ENCODE measurements around the gene UBAP1. TPM values are rescaled to one million over a fixed set of nuclear protein-coding genes. Genes with fewer than 3 reads are reported as not detected.

UBAP1 gene
- total RNA-seq, 2 experiments from 2014 or later = 47.1 to 50.4 TPM

GRCh38 chr9:34256987-34257585, 78.2 kb downstream of the UBAP1 start:
- Histone ChIP-seq H3K27ac (ENCODE audit: low read depth in 1 of 2, low read length in 2 of 2) (peak overlapping the region in 1 of 2 donors; percentile 35), H3K27me3 (ENCODE audit: control insufficient read depth in 1 of 2, insufficient read depth in 2 of 2, low read length in 2 of 2) (no peaks in the 10 kb centered on the region), H3K4me1 (ENCODE audit: insufficient read depth, low read length) (peaks cover 21% of the 10 kb centered on the region), H3K36me3 (ENCODE audit: insufficient read depth, low read length) (peaks cover 16% of the 10 kb centered on the region), H3K4me3 (ENCODE audit: low read length) (no peak overlapping the region), H3K9me3 (ENCODE audit: control insufficient read depth in 1 of 2, insufficient read depth in 1 of 2, low read length in 2 of 2) (no peaks in the 10 kb centered on the region)
- intact Hi-C loops (cut with DNase I, micrococcal nuclease) = loop anchor here (1.0 to 5.0 kb wide), 2 partner anchors 70 to 122 kb away; partner anchors contain the start of genes KIF24 (in 1 of the 2) and NUDT2 (in 1 of the 2)
- DNase-seq (peak in 4 of 14 experiments; percentile 14 to 26 (median 20)), ATAC-seq (ENCODE audit: poor library complexity) (peak; percentile 45)
- Mint-ChIP-seq H3K9me3 (no peaks in the 10 kb centered on the region), H3K27ac (peak overlapping the region; percentile 73), H3K27me3 (no peaks in the 10 kb centered on the region), H3K4me3 (no peak overlapping the region), H3K36me3 (ENCODE audit: low read depth) (peaks cover 12% of the 10 kb centered on the region), H3K4me1 (ENCODE audit: low read depth) (peaks cover 25% of the 10 kb centered on the region)
- TF ChIP-seq, protein P1, sequence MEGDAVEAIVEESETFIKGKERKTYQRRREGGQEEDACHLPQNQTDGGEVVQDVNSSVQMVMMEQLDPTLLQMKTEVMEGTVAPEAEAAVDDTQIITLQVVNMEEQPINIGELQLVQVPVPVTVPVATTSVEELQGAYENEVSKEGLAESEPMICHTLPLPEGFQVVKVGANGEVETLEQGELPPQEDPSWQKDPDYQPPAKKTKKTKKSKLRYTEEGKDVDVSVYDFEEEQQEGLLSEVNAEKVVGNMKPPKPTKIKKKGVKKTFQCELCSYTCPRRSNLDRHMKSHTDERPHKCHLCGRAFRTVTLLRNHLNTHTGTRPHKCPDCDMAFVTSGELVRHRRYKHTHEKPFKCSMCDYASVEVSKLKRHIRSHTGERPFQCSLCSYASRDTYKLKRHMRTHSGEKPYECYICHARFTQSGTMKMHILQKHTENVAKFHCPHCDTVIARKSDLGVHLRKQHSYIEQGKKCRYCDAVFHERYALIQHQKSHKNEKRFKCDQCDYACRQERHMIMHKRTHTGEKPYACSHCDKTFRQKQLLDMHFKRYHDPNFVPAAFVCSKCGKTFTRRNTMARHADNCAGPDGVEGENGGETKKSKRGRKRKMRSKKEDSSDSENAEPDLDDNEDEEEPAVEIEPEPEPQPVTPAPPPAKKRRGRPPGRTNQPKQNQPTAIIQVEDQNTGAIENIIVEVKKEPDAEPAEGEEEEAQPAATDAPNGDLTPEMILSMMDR (IDR thresholded peaks at IDR 0.05) = no peak
- CTCF ChIA-PET = interaction anchor here (0.7 kb wide), 1 partner anchor 122 kb away, joined by 3 read pairs; no protein-coding TSS in a partner anchor
- POLR2A ChIA-PET = interaction anchor here (0.8 to 1.2 kb wide), 3 partner anchors 78 to 123 kb away, joined by 3 to 4 read pairs (median 3); partner anchors contain the start of genes MYORG and UBAP1

- H3K27ac ChIP-seq (ENCODE audit: low read depth in 1 of 2, low read length in 2 of 2) = no peak overlapping the region
- Mint-ChIP-seq H3K4me3 (no peak overlapping the region), H3K27ac (no peak overlapping the region), H3K4me1 (ENCODE audit: low read depth) (peaks cover 29% of the 10 kb centered on the region), H3K9me3 (no peaks in the 10 kb centered on the region), H3K27me3 (no peaks in the 10 kb centered on the region), H3K36me3 (ENCODE audit: low read depth) (peaks cover 2% of the 10 kb centered on the region)
- peaks cover 2% of the 10 kb centered on the region for H3K36me3 ChIP-seq (ENCODE audit: insufficient read depth, low read length)
- DNase-seq = no peak
- ATAC-seq (ENCODE audit: poor library complexity) = no peak
- H3K27me3 ChIP-seq (ENCODE audit: control insufficient read depth in 1 of 2, insufficient read depth in 2 of 2, low read length in 2 of 2) = no peaks in the 10 kb centered on the region
- no peaks in the 10 kb centered on the region for H3K9me3 ChIP-seq (ENCODE audit: control insufficient read depth in 1 of 2, insufficient read depth in 1 of 2, low read length in 2 of 2)
- ChIA-PET CTCF (no interaction called here), POLR2A (no interaction called here)
- no peak overlapping the region for H3K4me3 ChIP-seq (ENCODE audit: low read length)
- H3K4me1 ChIP-seq (ENCODE audit: insufficient read depth, low read length) = peaks cover 17% of the 10 kb centered on the region
- intact Hi-C loops (cut with DNase I, micrococcal nuclease) = loop anchor here in 1 of 2 experiments (5.0 kb wide), 1 partner anchor 68 kb away; the partner anchor contains the start of genes KIF24 and NUDT2
- TF ChIP-seq, protein P1 (IDR thresholded peaks at IDR 0.05) = no peak
Observed at GRCh38 chr9:34259315-34259714, 80.5 kb downstream of the UBAP1 start.

DNA sequence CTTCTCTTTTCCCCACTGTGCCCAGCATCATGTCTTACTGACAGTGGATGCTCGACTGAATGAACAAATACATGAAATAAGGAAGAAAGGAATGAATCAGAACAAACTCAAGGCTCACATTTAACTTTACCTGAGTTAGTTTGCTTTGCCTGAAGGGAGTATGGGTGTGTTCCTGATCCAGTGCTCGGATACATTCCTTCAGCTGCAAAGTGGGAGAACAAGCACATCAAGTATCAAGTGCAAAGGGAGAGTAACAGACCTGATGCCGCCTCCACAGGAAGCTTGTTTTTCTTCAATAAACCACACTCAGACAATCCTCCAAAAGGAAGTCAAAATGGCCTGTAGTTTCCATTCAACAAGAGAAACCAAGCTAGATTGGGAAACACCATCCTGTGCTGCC, 84.1 kb downstream of the UBAP1 start:
- Histone ChIP-seq H3K27me3 (ENCODE audit: control insufficient read depth in 1 of 2, insufficient read depth in 2 of 2, low read length in 2 of 2) (no peaks in the 10 kb centered on the region), H3K9me3 (ENCODE audit: control insufficient read depth in 1 of 2, insufficient read depth in 1 of 2, low read length in 2 of 2) (no peaks in the 10 kb centered on the region), H3K4me3 (ENCODE audit: low read length) (no peak overlapping the region), H3K4me1 (ENCODE audit: insufficient read depth, low read length) (peaks cover 3% of the 10 kb centered on the region), H3K36me3 (ENCODE audit: insufficient read depth, low read length) (no peaks in the 10 kb centered on the region), H3K27ac (ENCODE audit: low read depth in 1 of 2, low read length in 2 of 2) (no peak overlapping the region)
- Mint-ChIP-seq H3K4me1 (ENCODE audit: low read depth) (peaks cover 12% of the 10 kb centered on the region), H3K27me3 (no peaks in the 10 kb centered on the region), H3K27ac (no peak overlapping the region), H3K4me3 (no peak overlapping the region), H3K9me3 (no peaks in the 10 kb centered on the region), H3K36me3 (ENCODE audit: low read depth) (no peaks in the 10 kb centered on the region)
- POLR2A ChIA-PET = interaction anchor here (0.7 kb wide), 1 partner anchor 30 kb away, joined by 4 read pairs; no protein-coding TSS in a partner anchor
- TF ChIP-seq, protein P1 (IDR thresholded peaks at IDR 0.05) = no peak
- DNase-seq (no peak), ATAC-seq (ENCODE audit: poor library complexity) (no peak)
- intact Hi-C loops (cut with DNase I, micrococcal nuclease) = no loop called here
- CTCF ChIA-PET = no interaction called here
